LNCaP clone FGC (cell line): ENCODE data around the gene TFAP2D.

ENCODE experiments used
- DNase-seq: peaks from one replicate; pipeline ENCODE4 v3.0.0-alpha.2; 2011; ENCODE audit warnings: low read depth
- H3K4me3 ChIP-seq: 2 replicates; pipeline ENCODE4 v1.5.1; 2011; ENCODE audit warnings: mild to moderate bottlenecking, low read depth, low read length, control low read depth
- CTCF ChIP-seq: IDR thresholded peaks from 2 replicates; pipeline ENCODE4 v1.5.1; 2012; ENCODE audit warnings: mild to moderate bottlenecking; ENCODE audit not compliant: control insufficient read depth, insufficient read depth; ENCODE audit errors: extremely low read depth

Gene TFAP2D

GRCh38 chr6:50734488-50734887, 21.2 kb downstream of the TFAP2D start:
- H3K4me3 ChIP-seq: no peak overlapping the region
- TF ChIP-seq CTCF: no peak
- DNase-seq: no peak

DNA sequence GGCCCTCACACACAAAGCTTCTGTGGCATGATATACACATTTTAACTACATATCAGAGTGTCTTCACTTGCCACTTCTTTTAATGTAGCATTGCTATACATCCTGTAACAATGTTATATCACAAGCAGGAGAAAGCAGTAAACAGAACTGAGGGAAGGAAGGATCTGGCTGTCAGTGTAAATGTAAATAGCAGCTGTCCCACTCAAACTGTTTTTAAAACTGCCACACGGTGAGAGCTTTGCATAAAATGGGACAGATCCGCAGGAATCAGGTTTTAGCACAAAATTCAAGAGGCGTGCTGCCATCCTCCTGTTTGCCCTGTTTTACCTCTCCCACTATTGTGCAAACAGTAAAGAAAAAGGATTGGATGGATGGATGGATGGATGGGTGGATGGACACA, 28.8 kb downstream of the TFAP2D start:
- no peak for DNase-seq
- no peak for TF ChIP-seq CTCF
- H3K4me3 ChIP-seq: no peak overlapping the region

- DNase-seq: no peak
- no peak overlapping the region for H3K4me3 ChIP-seq
- TF ChIP-seq CTCF: no peak
Measured at GRCh38 chr6:50744976-50745375, 31.6 kb downstream of the TFAP2D start.

DNA sequence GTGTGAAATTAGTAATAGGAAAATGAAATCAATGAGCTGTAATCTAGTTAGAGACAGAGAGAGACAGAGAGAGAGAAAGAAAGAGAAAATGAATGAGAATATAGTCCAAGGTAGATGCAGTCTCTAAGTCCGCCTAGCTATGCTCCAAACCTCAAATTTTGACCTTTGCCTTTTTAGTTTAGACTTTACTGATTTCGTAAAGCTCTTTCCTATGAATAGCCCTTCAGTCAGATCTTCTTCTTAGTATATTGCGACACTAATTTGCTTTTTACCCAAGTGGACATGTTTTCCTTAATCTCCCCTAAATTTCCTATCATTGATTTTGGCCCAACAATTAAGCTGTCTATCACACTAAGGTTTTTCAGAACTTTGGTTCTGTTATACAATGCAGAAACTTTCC, 49.5 kb downstream of the TFAP2D start:
- no peak overlapping the region for H3K4me3 ChIP-seq
- DNase-seq: no peak
- TF ChIP-seq CTCF: no peak

- no peak for TF ChIP-seq CTCF
- no peak overlapping the region for H3K4me3 ChIP-seq
- no peak for DNase-seq
Measured at GRCh38 chr6:50778696-50779095, 65.4 kb downstream of the TFAP2D start.

GRCh38 chr6:50780382-50780781, 67.1 kb downstream of the TFAP2D start:
- no peak overlapping the region for H3K4me3 ChIP-seq
- no peak for TF ChIP-seq CTCF
- no peak for DNase-seq

DNA sequence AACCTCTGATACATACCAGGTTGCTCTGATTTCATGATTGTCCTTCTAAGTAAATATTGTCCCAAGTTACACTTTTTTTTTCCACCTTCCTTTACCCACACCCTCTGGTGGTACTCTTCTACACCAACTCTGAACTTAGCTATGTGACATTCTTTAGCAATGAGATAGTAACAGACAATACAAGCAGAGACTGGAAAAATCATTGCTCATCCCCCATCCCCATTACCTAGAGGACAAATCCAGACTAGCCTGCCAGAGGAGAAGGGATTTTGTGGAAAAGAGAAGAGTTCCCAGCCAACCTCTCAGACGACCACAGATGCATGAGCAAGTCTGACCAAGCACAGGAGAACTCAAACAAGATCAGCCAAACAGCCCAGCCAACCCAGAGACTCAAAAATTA, 72.6 kb downstream of the TFAP2D start:
- DNase-seq: no peak
- no peak overlapping the region for H3K4me3 ChIP-seq
- TF ChIP-seq CTCF: no peak
